Measurements from ENCODE around the gene GINS1. TPM values are rescaled to one million over a fixed set of nuclear protein-coding genes. Genes with fewer than 3 reads are reported as not detected.

GINS1 gene
- 2.9 and 5.4 TPM in 2 replicates for total RNA-seq

GRCh38 chr20:25407311-25408169 is at the start of gene GINS1:
GINS1 (plus strand) TSS chr20:25407673; CDS start chr20:25407821, 148 bp downstream.
- intact Hi-C loops (cut with micrococcal nuclease), result loop anchor here (1.0 to 2.0 kb wide), 3 partner anchors 17 to 289 kb away; partner anchors contain the start of genes ABHD12, NANP and ZNF337
- DNase-seq, result peak; percentile 70
- H3K4me3 Mint-ChIP-seq, result peak within 1 kb of the TSS; percentile 91
- H3K36me3 Mint-ChIP-seq (ENCODE audit: low read depth), result peaks cover 3% of the 10 kb centered on the region
- no peaks in the 10 kb centered on the region for H3K27me3 Mint-ChIP-seq
- POLR2A ChIA-PET, result interaction anchor here (0.7 to 1.5 kb wide), 6 partner anchors 15 to 349 kb away, joined by 3 to 13 read pairs (median 3); partner anchors contain the start of genes ABHD12 and ACSS1
- peaks cover 17% of the 10 kb centered on the region for H3K4me1 Mint-ChIP-seq
- H3K27ac Mint-ChIP-seq, result peak within 1 kb of the TSS; percentile 76
- no peak for TF ChIP-seq CTCF (IDR thresholded peaks at IDR 0.05)
- H3K9me3 Mint-ChIP-seq, result peaks cover 8% of the 10 kb centered on the region
- CTCF ChIA-PET, result interaction anchor here (1.8 to 3.7 kb wide), 2 partner anchors 8 to 112 kb away, joined by 9 to 17 read pairs; no protein-coding TSS in a partner anchor
- peak; percentile 93 for ATAC-seq (ENCODE audit: low read depth)

- POLR2A ChIA-PET, result interaction anchor here (0.5 kb wide), 1 partner anchor 30 kb away, joined by 5 read pairs; the partner anchor contains the start of gene ABHD12
- Mint-ChIP-seq H3K4me3 (peak overlapping the region; percentile 39), H3K9me3 (no peaks in the 10 kb centered on the region), H3K4me1 (peaks cover 23% of the 10 kb centered on the region), H3K36me3 (ENCODE audit: low read depth) (no peaks in the 10 kb centered on the region), H3K27me3 (no peaks in the 10 kb centered on the region), H3K27ac (peak overlapping the region; percentile 39)
- CTCF ChIA-PET, result interaction anchor here (1.7 kb wide), 1 partner anchor 38 kb away, joined by 4 read pairs; no protein-coding TSS in a partner anchor
- DNase-seq (no peak), ATAC-seq (ENCODE audit: low read depth) (peak; percentile 25)
- TF ChIP-seq CTCF (IDR thresholded peaks at IDR 0.05), result no peak
- intact Hi-C loops (cut with micrococcal nuclease), result no loop called here
These were observed 46.7 kb upstream of the GINS1 start for GRCh38 chr20:25360631-25361286.

GRCh38 chr20:25361287-25361683 is 46.2 kb upstream of the GINS1 start:
- H3K27ac Mint-ChIP-seq, result peak overlapping the region; percentile 39
- intact Hi-C loops (cut with micrococcal nuclease), result no loop called here
- ChIA-PET CTCF (interaction anchor here (1.7 kb wide), 1 partner anchor 37 kb away, joined by 4 read pairs; no protein-coding TSS in a partner anchor), POLR2A (interaction anchor here (0.5 kb wide), 1 partner anchor 30 kb away, joined by 5 read pairs; the partner anchor contains the start of gene ABHD12)
- peak overlapping the region; percentile 39 for H3K4me3 Mint-ChIP-seq
- ATAC-seq (ENCODE audit: low read depth) (no peak), DNase-seq (no peak)
- no peaks in the 10 kb centered on the region for H3K36me3 Mint-ChIP-seq (ENCODE audit: low read depth)
- no peaks in the 10 kb centered on the region for H3K9me3 Mint-ChIP-seq
- no peak for TF ChIP-seq CTCF (IDR thresholded peaks at IDR 0.05)
- H3K4me1 Mint-ChIP-seq, result peaks cover 20% of the 10 kb centered on the region
- no peaks in the 10 kb centered on the region for H3K27me3 Mint-ChIP-seq

- ChIA-PET CTCF (no interaction called here), POLR2A (interaction anchor here (0.6 kb wide), 1 partner anchor 161 kb away, joined by 3 read pairs; no protein-coding TSS in a partner anchor)
- Mint-ChIP-seq H3K9me3 (no peaks in the 10 kb centered on the region), H3K36me3 (ENCODE audit: low read depth) (peaks cover 4% of the 10 kb centered on the region), H3K27me3 (no peaks in the 10 kb centered on the region), H3K27ac (no peak overlapping the region), H3K4me1 (peaks cover 12% of the 10 kb centered on the region), H3K4me3 (no peak overlapping the region)
- TF ChIP-seq CTCF (IDR thresholded peaks at IDR 0.05), result no peak
- no peak for ATAC-seq (ENCODE audit: low read depth)
- DNase-seq, result no peak
- intact Hi-C loops (cut with micrococcal nuclease), result loop anchor here (2.0 kb wide), 1 partner anchor 15 kb away; no protein-coding TSS in a partner anchor
These were observed 43.2 kb upstream of the GINS1 start for GRCh38 chr20:25364180-25364788.
